Smooth muscle cell (in vitro differentiated cells): ENCODE measurements around the gene GADD45B. TPM values are rescaled to one million over a fixed set of nuclear protein-coding genes. Genes with fewer than 3 reads are reported as not detected.

Experiments
- DNase-seq: peaks from one replicate; lab custom pipeline; 2025; ENCODE audit not compliant: unreplicated experiment; lab: John Stamatoyannopoulos, UW
- H2AFZ ChIP-seq: fragments of 200-600 bp; sonication (generic); 2 replicates; pipeline ENCODE4 v1.6.0; 2016; ENCODE audit warnings: antibody characterized with exemption, low read depth, mild to moderate bottlenecking
- H3F3A ChIP-seq: fragments of 200-600 bp; sonication (generic); 2 replicates; pipeline ENCODE4 v1.6.0; 2017; ENCODE audit warnings: antibody characterized with exemption, low read depth
- H3K27ac ChIP-seq: fragments of 200-600 bp; sonication (generic); 2 replicates; pipeline ENCODE4 v1.5.1; 2016; ENCODE audit warnings: low read depth, mild to moderate bottlenecking
- H3K27me3 ChIP-seq: fragments of 200-600 bp; sonication (generic); 2 replicates; pipeline ENCODE4 v1.6.1; 2016; ENCODE audit warnings: low read depth, mild to moderate bottlenecking
- H3K36me3 ChIP-seq: fragments of 200-600 bp; sonication (generic); 2 replicates; pipeline ENCODE4 v1.5.1; 2016; ENCODE audit warnings: low read depth
- H3K4me1 ChIP-seq: fragments of 200-600 bp; sonication (generic); 2 replicates; pipeline ENCODE4 v1.5.1; 2016; ENCODE audit warnings: low read depth
- H3K4me2 ChIP-seq: fragments of 200-600 bp; sonication (generic); 2 replicates; pipeline ENCODE4 v1.6.0; 2016; ENCODE audit warnings: mild to moderate bottlenecking
- H3K4me3 ChIP-seq: fragments of 200-600 bp; sonication (generic); 2 replicates; pipeline ENCODE4 v1.5.1; 2016; ENCODE audit warnings: mild to moderate bottlenecking
- H3K79me2 ChIP-seq: fragments of 200-600 bp; sonication (generic); 2 replicates; pipeline ENCODE4 v1.6.0; 2016; ENCODE audit warnings: low read depth, mild to moderate bottlenecking
- H3K9ac ChIP-seq: fragments of 200-600 bp; sonication (generic); 2 replicates; pipeline ENCODE4 v1.6.0; 2016; ENCODE audit warnings: low read depth
- H3K9me3 ChIP-seq: fragments of 200-600 bp; sonication (generic); replicated peaks from 2 replicates; pipeline ENCODE4 v1.5.1; 2016; ENCODE audit warnings: low read depth
- H4K20me1 ChIP-seq: fragments of 200-600 bp; sonication (generic); 2 replicates; pipeline ENCODE4 v1.6.0; 2016; ENCODE audit warnings: low read depth
- CTCF ChIP-seq: fragments of 200-600 bp; sonication (generic); IDR thresholded peaks from 2 replicates; pipeline ENCODE4 v1.5.1; 2017; ENCODE audit warnings: borderline replicate concordance, mild to moderate bottlenecking, antibody characterized with exemption; ENCODE audit not compliant: insufficient read depth, poor library complexity, severe bottlenecking
- WGBS: methylation state at CpG from one replicate; pipeline ENCODE4 v1.1.7; 2016; ENCODE audit warnings: low lambda C conversion rate; 5-methylcytosine and 5-hydroxymethylcytosine counted together
- polyA plus RNA-seq: library from polyadenylated mRNA; unstranded; fragments of >200 nt; fragmentation: Nextera tagmentation; extraction: Ambion mirVana; gene quantifications from 2 replicates; pipeline ENCODE4 v1.2.1, GENCODE V29; 2016
- total RNA-seq: library from RNA; depleted of rRNA; stranded (reverse); fragments of >200 nt; gene quantifications from 2 replicates; pipeline ENCODE4 v1.2.3, GENCODE V29; 2014

Gene GADD45B
- total and polyA plus RNA-seq, 2 experiments from 2014 or later: 252 to 533 TPM

- 94% methylated on average over 11 of the region's 11 CpGs for WGBS
- H3F3A ChIP-seq: no peaks in the 10 kb centered on the region
- no peak overlapping the region for H2AFZ ChIP-seq
- H3K9ac ChIP-seq: no peak overlapping the region
- no peaks in the 10 kb centered on the region for H3K4me1 ChIP-seq
- no peak for TF ChIP-seq CTCF
- H3K27me3 ChIP-seq: no peaks in the 10 kb centered on the region
- H4K20me1 ChIP-seq: peaks cover 67% of the 10 kb centered on the region
- no peak overlapping the region for H3K4me3 ChIP-seq
- H3K9me3 ChIP-seq: no peaks in the 10 kb centered on the region
- no peaks in the 10 kb centered on the region for H3K36me3 ChIP-seq
- peaks cover 80% of the 10 kb centered on the region for H3K79me2 ChIP-seq
- DNase-seq: no peak
- H3K27ac ChIP-seq: no peak overlapping the region
- no peak overlapping the region for H3K4me2 ChIP-seq
Measured at GRCh38 chr19:2449019-2449418, 26.9 kb upstream of the GADD45B start.

GRCh38 chr19:2451138-2451537, 24.8 kb upstream of the GADD45B start:
- Histone ChIP-seq H3K4me1 (peaks cover 4% of the 10 kb centered on the region), H3K4me2 (no peak overlapping the region), H3K36me3 (no peaks in the 10 kb centered on the region), H3K9me3 (no peaks in the 10 kb centered on the region), H3K79me2 (peaks cover 89% of the 10 kb centered on the region), H2AFZ (no peak overlapping the region), H3K4me3 (no peak overlapping the region), H3F3A (no peaks in the 10 kb centered on the region), H4K20me1 (peaks cover 74% of the 10 kb centered on the region), H3K9ac (no peak overlapping the region), H3K27ac (no peak overlapping the region), H3K27me3 (no peaks in the 10 kb centered on the region)
- 95% methylated on average over 7 of the region's 7 CpGs for WGBS
- no peak for TF ChIP-seq CTCF
- no peak for DNase-seq

- Histone ChIP-seq H3F3A (no peaks in the 10 kb centered on the region), H3K9me3 (no peaks in the 10 kb centered on the region), H2AFZ (no peak overlapping the region), H3K4me1 (peaks cover 4% of the 10 kb centered on the region), H3K36me3 (no peaks in the 10 kb centered on the region), H4K20me1 (peaks cover 68% of the 10 kb centered on the region), H3K27me3 (no peaks in the 10 kb centered on the region), H3K4me3 (no peak overlapping the region), H3K4me2 (no peak overlapping the region), H3K79me2 (peaks cover 88% of the 10 kb centered on the region), H3K27ac (no peak overlapping the region), H3K9ac (no peak overlapping the region)
- WGBS: 95% methylated on average over 17 of the region's 18 CpGs
- TF ChIP-seq CTCF: no peak
- no peak for DNase-seq
Measured at GRCh38 chr19:2451741-2452140, 24.2 kb upstream of the GADD45B start.

GRCh38 chr19:2453431-2454025, 22.4 kb upstream of the GADD45B start:
- Histone ChIP-seq H2AFZ (no peak overlapping the region), H3K4me3 (no peak overlapping the region)
- 91% methylated on average over 19 of the region's 19 CpGs for WGBS

More at GRCh38 chr19:2453431-2454025, 22.4 kb upstream of the GADD45B start:
- Histone ChIP-seq H3K27me3 (no peaks in the 10 kb centered on the region), H3K27ac (no peak overlapping the region), H3K9ac (no peak overlapping the region), H3K79me2 (peaks cover 80% of the 10 kb centered on the region), H3K9me3 (no peaks in the 10 kb centered on the region), H4K20me1 (peaks cover 53% of the 10 kb centered on the region), H3K4me2 (no peak overlapping the region), H3K36me3 (no peaks in the 10 kb centered on the region), H3F3A (no peaks in the 10 kb centered on the region), H3K4me1 (peaks cover 4% of the 10 kb centered on the region)
- no peak for TF ChIP-seq CTCF
- DNase-seq: no peak
